GM21447 (cell line): ENCODE data around the gene COPS4.
A peak's percentile ranks its signal among the peaks of the same experiment; 100 is the strongest.
"Not testable (repeated sequence)": the region's sequence is repeated elsewhere in the genome, so short reads cannot be mapped to it uniquely, and the experiment has no call there.

ENCODE experiments used
- ATAC-seq: cut with Tn5 transposase; IDR thresholded peaks from one replicate; pipeline ENCODE4 v1.9.1; 2021; ENCODE audit not compliant: unreplicated experiment

COPS4 gene

GRCh38 chr4:83080561-83080960, 45.6 kb downstream of the COPS4 start:
- ATAC-seq = no peak

- no peak for ATAC-seq
These were observed 47.8 kb downstream of the COPS4 start for GRCh38 chr4:83082777-83083176.

- no peak for ATAC-seq
These were observed 49.0 kb downstream of the COPS4 start for GRCh38 chr4:83083925-83084475.

- ATAC-seq = not testable (repeated sequence)
These were observed 50.0 kb downstream of the COPS4 start for GRCh38 chr4:83084956-83085355.

- ATAC-seq = no peak
These were observed 54.6 kb downstream of the COPS4 start for GRCh38 chr4:83089410-83090157.

- ATAC-seq = no peak
These were observed 58.2 kb downstream of the COPS4 start for GRCh38 chr4:83093060-83093640.

GRCh38 chr4:83096397-83096796, 61.4 kb downstream of the COPS4 start:
- ATAC-seq = no peak

GRCh38 chr4:83104991-83105390, 70.0 kb downstream of the COPS4 start:
- no peak for ATAC-seq

- no peak for ATAC-seq
These were observed 72.6 kb downstream of the COPS4 start for GRCh38 chr4:83107631-83108030.

GRCh38 chr4:83108101-83108861, 73.3 kb downstream of the COPS4 start:
- no peak for ATAC-seq

GRCh38 chr4:83109480-83110222, 74.7 kb downstream of the COPS4 start:
- ATAC-seq = peak; percentile 9

- peak; percentile 61 for ATAC-seq
These were observed 75.4 kb downstream of the COPS4 start for GRCh38 chr4:83110223-83110945.

- ATAC-seq = no peak
These were observed 76.2 kb downstream of the COPS4 start for GRCh38 chr4:83110970-83111750.

- ATAC-seq = not testable (repeated sequence)
These were observed 76.8 kb downstream of the COPS4 start for GRCh38 chr4:83111751-83112141.

GRCh38 chr4:83112231-83112630, 77.2 kb downstream of the COPS4 start:
- ATAC-seq = peak; percentile 46

GRCh38 chr4:83112678-83113428, 77.9 kb downstream of the COPS4 start:
- ATAC-seq = no peak

- no peak for ATAC-seq
These were observed 78.4 kb downstream of the COPS4 start for GRCh38 chr4:83113429-83113786.

GRCh38 chr4:83114576-83114975, 79.6 kb downstream of the COPS4 start, which contains the start of gene PLAC8:
PLAC8 (minus strand) TSS chr4:83114729; CDS start chr4:83107921, 6,808 bp downstream.
- ATAC-seq = peak; percentile 43

GRCh38 chr4:83115000-83115399, 80.0 kb downstream of the COPS4 start:
- no peak for ATAC-seq
